Body of pancreas (tissue), 4 donors: ENCODE results near the gene SUMO4.

Experiments used
- POLR2A ChIP-seq, 3 donors: fragments of 450-650 bp; IDR thresholded peaks; one replicate each; pipeline ENCODE4 v1.6.1; 2016; ENCODE audit warnings: antibody characterized with exemption in 3 of 3, mild to moderate bottlenecking in 2 of 3
- TF ChIP-seq, protein P1 (sequence below), 7 experiments: fragments of 450-650 bp in 4 of 7; fragments of 200-600 bp in 3 of 7; sonication (generic) in 3 of 7; IDR thresholded peaks; one replicate each; pipeline ENCODE4 v1.5.1; 2016 to 2019; ENCODE audit warnings: antibody characterized with exemption in 7 of 7

DNA sequence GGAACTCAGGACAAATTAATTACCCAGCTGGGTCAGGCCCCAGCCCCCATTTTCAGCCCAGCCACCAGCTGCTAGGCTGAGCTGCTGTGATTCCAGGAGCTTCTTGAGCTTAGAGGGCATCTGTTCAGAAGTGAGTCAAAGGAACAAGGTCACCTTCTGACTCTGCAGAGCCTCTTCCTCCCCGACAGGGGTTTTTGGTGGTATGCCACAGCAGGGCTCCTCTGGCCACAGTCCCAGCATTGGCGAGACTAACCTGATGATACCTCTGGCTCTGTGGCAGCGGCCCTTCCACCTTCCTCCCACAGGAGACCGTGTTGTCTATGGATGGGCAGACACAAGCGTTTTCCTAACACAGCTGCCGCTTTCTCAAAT lies 45.0 kb downstream of the SUMO4 start:
- TF ChIP-seq, protein P1, sequence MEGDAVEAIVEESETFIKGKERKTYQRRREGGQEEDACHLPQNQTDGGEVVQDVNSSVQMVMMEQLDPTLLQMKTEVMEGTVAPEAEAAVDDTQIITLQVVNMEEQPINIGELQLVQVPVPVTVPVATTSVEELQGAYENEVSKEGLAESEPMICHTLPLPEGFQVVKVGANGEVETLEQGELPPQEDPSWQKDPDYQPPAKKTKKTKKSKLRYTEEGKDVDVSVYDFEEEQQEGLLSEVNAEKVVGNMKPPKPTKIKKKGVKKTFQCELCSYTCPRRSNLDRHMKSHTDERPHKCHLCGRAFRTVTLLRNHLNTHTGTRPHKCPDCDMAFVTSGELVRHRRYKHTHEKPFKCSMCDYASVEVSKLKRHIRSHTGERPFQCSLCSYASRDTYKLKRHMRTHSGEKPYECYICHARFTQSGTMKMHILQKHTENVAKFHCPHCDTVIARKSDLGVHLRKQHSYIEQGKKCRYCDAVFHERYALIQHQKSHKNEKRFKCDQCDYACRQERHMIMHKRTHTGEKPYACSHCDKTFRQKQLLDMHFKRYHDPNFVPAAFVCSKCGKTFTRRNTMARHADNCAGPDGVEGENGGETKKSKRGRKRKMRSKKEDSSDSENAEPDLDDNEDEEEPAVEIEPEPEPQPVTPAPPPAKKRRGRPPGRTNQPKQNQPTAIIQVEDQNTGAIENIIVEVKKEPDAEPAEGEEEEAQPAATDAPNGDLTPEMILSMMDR (IDR thresholded peaks at IDR 0.05): no peak
- TF ChIP-seq POLR2A (IDR thresholded peaks at IDR 0.05): no peak
